Osteocyte (in vitro differentiated cells): ENCODE results near the gene CDH4. TPM values are rescaled to one million over a fixed set of nuclear protein-coding genes. Genes with fewer than 3 reads are reported as not detected.

Source experiments
- DNase-seq: peaks from one replicate; pipeline ENCODE4 v3.0.0; 2021; ENCODE audit warnings: mixed read lengths; ENCODE audit not compliant: unreplicated experiment; ENCODE audit errors: extremely low spot score
- H3K27ac Mint-ChIP-seq: one replicate; pipeline ENCODE4 v1.8.0; 2021; ENCODE audit warnings: mild to moderate bottlenecking, mixed read lengths; ENCODE audit not compliant: unreplicated experiment
- H3K27me3 Mint-ChIP-seq: one replicate; pipeline ENCODE4 v1.8.0; 2021; ENCODE audit warnings: mixed read lengths; ENCODE audit not compliant: unreplicated experiment
- H3K36me3 Mint-ChIP-seq: one replicate; pipeline ENCODE4 v1.8.0; 2021; ENCODE audit warnings: mixed read lengths; ENCODE audit not compliant: unreplicated experiment
- H3K4me1 Mint-ChIP-seq: one replicate; pipeline ENCODE4 v1.8.0; 2021; ENCODE audit warnings: mixed read lengths; ENCODE audit not compliant: unreplicated experiment
- H3K4me3 Mint-ChIP-seq: one replicate; pipeline ENCODE4 v1.8.0; 2021; ENCODE audit warnings: mild to moderate bottlenecking, moderate library complexity, mixed read lengths; ENCODE audit not compliant: unreplicated experiment
- H3K9me3 Mint-ChIP-seq: one replicate; pipeline ENCODE4 v1.8.0; 2021; ENCODE audit warnings: mixed read lengths; ENCODE audit not compliant: unreplicated experiment
- total RNA-seq: library from RNA; stranded (reverse); gene quantifications from 2 replicates; pipeline ENCODE4 v1.2.1, GENCODE V29; 2021
- TF ChIP-seq, protein P1 (sequence below): fragments of 200-600 bp; sonication (generic); IDR thresholded peaks from 2 replicates; pipeline ENCODE4 v1.5.0; 2021; ENCODE audit warnings: antibody characterized with exemption, mild to moderate bottlenecking, moderate library complexity

Gene CDH4
- total RNA-seq, 1 donor from 2014 or later: 1.3 TPM

DNA sequence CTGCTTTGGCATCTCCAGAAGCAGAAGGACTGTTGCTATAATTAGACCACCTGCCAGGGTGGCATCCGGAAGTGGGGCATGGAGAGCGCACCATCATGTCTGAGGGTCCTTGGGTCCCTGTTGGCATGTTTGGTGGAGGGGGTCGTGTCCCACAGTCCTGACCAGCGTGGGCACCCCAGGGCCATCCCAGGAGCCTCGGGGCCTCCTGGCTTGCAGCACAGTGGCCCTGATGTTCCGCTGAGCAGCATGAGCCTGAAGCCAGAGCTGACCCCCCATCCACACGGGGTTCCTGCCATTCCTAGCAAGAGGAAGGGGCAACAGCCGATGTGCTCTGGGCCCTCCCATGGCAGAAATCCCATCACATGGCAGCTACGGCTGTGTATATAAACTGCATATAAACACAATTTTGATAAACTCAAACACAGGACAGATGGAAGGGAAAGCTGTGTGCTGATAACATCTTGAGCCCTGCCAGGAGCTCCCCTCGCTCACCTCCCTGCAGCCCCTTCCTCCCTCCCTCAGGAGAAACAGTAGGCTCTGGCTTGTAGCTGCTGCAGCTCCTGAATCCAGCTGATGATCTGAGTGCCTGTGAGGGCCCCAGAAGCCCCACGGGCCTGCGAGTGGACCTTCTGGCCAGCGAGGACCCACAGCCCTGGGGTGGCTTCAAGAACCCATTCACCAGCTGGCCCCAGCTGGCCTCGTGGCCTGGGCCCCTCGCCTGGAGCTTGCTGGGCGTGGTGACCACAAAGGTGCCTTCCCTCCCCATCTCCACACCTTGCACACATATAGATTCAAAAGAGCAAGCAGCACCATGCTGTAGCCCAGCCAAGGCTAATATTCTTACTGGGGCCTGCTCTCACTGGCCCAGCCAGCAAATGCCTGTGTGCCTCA, 321.6 kb downstream of the CDH4 start:
- Mint-ChIP-seq H3K36me3 (no peaks in the 10 kb centered on the region), H3K4me3 (no peak overlapping the region), H3K4me1 (no peaks in the 10 kb centered on the region), H3K9me3 (no peaks in the 10 kb centered on the region), H3K27ac (no peak overlapping the region), H3K27me3 (peaks cover 6% of the 10 kb centered on the region)
- TF ChIP-seq, protein P1, sequence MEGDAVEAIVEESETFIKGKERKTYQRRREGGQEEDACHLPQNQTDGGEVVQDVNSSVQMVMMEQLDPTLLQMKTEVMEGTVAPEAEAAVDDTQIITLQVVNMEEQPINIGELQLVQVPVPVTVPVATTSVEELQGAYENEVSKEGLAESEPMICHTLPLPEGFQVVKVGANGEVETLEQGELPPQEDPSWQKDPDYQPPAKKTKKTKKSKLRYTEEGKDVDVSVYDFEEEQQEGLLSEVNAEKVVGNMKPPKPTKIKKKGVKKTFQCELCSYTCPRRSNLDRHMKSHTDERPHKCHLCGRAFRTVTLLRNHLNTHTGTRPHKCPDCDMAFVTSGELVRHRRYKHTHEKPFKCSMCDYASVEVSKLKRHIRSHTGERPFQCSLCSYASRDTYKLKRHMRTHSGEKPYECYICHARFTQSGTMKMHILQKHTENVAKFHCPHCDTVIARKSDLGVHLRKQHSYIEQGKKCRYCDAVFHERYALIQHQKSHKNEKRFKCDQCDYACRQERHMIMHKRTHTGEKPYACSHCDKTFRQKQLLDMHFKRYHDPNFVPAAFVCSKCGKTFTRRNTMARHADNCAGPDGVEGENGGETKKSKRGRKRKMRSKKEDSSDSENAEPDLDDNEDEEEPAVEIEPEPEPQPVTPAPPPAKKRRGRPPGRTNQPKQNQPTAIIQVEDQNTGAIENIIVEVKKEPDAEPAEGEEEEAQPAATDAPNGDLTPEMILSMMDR: no peak
- no peak for DNase-seq

DNA sequence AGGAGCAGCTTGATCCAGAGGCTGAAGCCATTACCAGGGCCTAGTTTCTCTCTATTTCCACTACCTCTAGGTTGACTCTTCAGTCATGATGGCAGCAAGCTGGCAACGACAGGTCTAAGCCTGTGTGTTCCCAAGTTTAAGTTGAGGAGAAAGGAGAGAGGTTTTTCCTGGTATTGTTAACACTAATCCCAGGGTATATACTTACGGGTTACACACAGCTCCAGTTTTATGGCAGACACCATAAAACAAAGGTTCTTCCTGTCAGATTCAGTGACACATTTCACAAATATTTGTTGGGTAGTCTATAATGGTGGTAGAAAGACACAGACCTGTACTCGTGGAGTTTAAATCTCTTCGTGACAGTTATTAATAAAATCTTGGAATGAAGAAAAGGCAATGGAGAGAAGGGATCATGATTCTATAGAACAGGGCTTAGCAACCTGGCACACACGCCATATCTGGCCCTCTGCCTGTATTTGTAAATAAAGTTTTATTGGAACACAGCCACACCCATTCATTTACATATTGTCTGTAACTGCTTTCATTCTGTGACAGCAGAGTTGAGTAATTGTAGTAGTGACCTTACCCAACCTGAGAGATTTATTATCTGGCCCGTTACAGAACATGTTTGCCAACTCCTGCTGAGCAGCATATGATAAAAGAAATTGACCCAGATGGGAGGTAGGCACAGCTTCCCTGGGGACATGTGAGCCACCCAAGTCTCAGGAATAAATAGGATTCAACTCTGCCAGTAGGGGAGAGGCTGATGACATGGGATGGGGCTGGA, 323.3 kb downstream of the CDH4 start:
- Mint-ChIP-seq H3K9me3 (no peaks in the 10 kb centered on the region), H3K4me1 (no peaks in the 10 kb centered on the region), H3K36me3 (no peaks in the 10 kb centered on the region), H3K27me3 (peaks cover 7% of the 10 kb centered on the region), H3K27ac (no peak overlapping the region), H3K4me3 (no peak overlapping the region)
- TF ChIP-seq, protein P1: no peak
- DNase-seq: no peak

DNA sequence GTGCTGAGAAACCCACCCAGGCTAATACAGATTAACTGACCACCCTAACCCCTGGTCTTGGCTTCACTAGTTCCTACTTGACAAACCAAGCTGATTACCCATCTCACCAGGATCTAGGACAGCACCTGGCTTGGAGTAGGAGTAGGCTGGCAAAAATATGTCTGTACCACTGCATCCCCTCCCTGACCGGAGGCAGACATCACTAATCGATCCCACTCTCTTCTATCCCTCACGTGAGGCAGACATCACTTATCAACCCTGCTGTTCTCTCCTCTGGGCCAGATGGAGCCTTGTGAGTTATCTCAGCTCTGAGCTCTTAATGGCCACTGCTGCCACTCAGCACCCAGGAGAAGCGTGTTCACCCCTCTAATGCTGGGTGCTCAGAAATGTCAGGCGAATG, 324.3 kb downstream of the CDH4 start:
- Mint-ChIP-seq H3K4me1 (no peaks in the 10 kb centered on the region), H3K36me3 (no peaks in the 10 kb centered on the region), H3K27ac (no peak overlapping the region), H3K9me3 (no peaks in the 10 kb centered on the region), H3K4me3 (no peak overlapping the region), H3K27me3 (peaks cover 7% of the 10 kb centered on the region)
- TF ChIP-seq, protein P1: no peak
- DNase-seq: no peak

- H3K27me3 Mint-ChIP-seq: peaks cover 7% of the 10 kb centered on the region
- no peaks in the 10 kb centered on the region for H3K4me1 Mint-ChIP-seq
- TF ChIP-seq, protein P1: no peak
- H3K27ac Mint-ChIP-seq: no peak overlapping the region
- H3K9me3 Mint-ChIP-seq: no peaks in the 10 kb centered on the region
- no peak for DNase-seq
- H3K36me3 Mint-ChIP-seq: no peaks in the 10 kb centered on the region
- H3K4me3 Mint-ChIP-seq: no peak overlapping the region
Measured at GRCh38 chr20:61577065-61577464, 325.0 kb downstream of the CDH4 start.

DNA sequence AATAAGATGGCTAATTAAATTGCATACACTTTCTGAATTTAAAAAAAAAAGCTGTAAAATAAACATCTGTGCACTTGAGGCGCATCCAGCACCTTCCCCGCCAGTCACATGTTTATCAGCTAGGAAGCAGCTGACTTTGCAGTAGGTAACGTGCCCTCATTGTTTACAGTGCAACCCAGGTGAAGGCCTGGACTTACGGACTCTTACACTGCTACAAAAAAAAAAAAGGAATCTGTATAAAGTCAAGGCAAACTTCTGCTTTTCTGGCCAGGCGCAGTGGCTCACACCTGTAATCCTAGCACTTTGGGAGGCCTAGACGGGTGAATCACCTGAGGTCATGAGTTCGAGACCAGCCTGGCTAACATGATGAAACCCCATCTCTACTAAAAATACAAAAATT, 327.8 kb downstream of the CDH4 start:
- H3K27ac Mint-ChIP-seq: no peak overlapping the region
- no peak for DNase-seq

More for the DNA sequence above, 327.8 kb downstream of the CDH4 start:
- Mint-ChIP-seq H3K4me3 (no peak overlapping the region), H3K36me3 (no peaks in the 10 kb centered on the region), H3K9me3 (no peaks in the 10 kb centered on the region), H3K27me3 (peaks cover 7% of the 10 kb centered on the region), H3K4me1 (no peaks in the 10 kb centered on the region)
- TF ChIP-seq, protein P1: no peak
